H1 (cell line): ENCODE data around the gene SPATA32. TPM values are rescaled to one million over a fixed set of nuclear protein-coding genes. Genes with fewer than 3 reads are reported as not detected.
A peak's percentile ranks its signal among the peaks of the same experiment; 100 is the strongest.

Experiments used
- CTCF ChIA-PET: fragments of 300-600 bp; sonication (Branson Sonifier 250); formaldehyde crosslinking; loops from one replicate; lab custom pipeline; 2021; ENCODE audit not compliant: partially characterized antibody; lab: Charles Lee
- POLR2A ChIA-PET: fragments of 300-600 bp; sonication (Branson Sonifier 250); formaldehyde crosslinking; loops from one replicate; lab custom pipeline; 2021; ENCODE audit warnings: inconsistent platforms; ENCODE audit not compliant: partially characterized antibody; lab: Charles Lee
- DNase-seq, 2 experiments: peaks; one replicate each; pipeline versions ENCODE4 v3.0.0 to v3.0.0-alpha.2; 2010 to 2022; ENCODE audit warnings: low spot score in 2 of 2, low read depth in 1 of 2, mixed read lengths in 1 of 2
- FAIRE-seq: peaks from 2 replicates; lab custom pipeline; 2011; peaks lifted over from hg19 to GRCh38; lab: Jason Lieb, UNC
- H2AFZ ChIP-seq: 2 replicates; pipeline ENCODE4 v1.8.1; 2012; ENCODE audit warnings: low read length, inconsistent platforms
- H2AK5ac ChIP-seq: 2 replicates; pipeline ENCODE4 v1.6.1; 2013; ENCODE audit warnings: low read depth, low read length
- H2BK120ac ChIP-seq: replicated peaks from 2 replicates; pipeline ENCODE3; 2013; ENCODE audit warnings: low read depth, low read length, inconsistent platforms
- H2BK12ac ChIP-seq: 2 replicates; pipeline ENCODE4 v1.6.1; 2013; ENCODE audit warnings: low read depth, low read length
- H2BK15ac ChIP-seq: 2 replicates; pipeline ENCODE4 v1.6.1; 2013; ENCODE audit warnings: low read length
- H2BK20ac ChIP-seq: 2 replicates; pipeline ENCODE4 v1.6.1; 2013; ENCODE audit warnings: low read length
- H2BK5ac ChIP-seq: 2 replicates; pipeline ENCODE4 v1.6.1; 2013; ENCODE audit warnings: low read depth, low read length
- H3K14ac ChIP-seq: 2 replicates; pipeline ENCODE4 v1.6.1; 2013; ENCODE audit warnings: inconsistent platforms; ENCODE audit not compliant: insufficient read length
- H3K18ac ChIP-seq: 2 replicates; pipeline ENCODE4 v1.6.1; 2013; ENCODE audit warnings: low read length; ENCODE audit errors: extremely low read depth
- H3K23ac ChIP-seq: 2 replicates; pipeline ENCODE4 v1.6.1; 2013; ENCODE audit warnings: inconsistent platforms; ENCODE audit not compliant: insufficient read length
- H3K23me2 ChIP-seq: 2 replicates; pipeline ENCODE4 v1.6.1; 2013; ENCODE audit warnings: low read depth, low read length
- H3K27ac ChIP-seq: 2 replicates; pipeline ENCODE4 v1.6.1; 2011; ENCODE audit warnings: low read depth, low read length, inconsistent platforms
- H3K27me3 ChIP-seq, 4 experiments: replicated peaks in 1 of 4; 1 replicate in 1 of 4; 2 replicates in 3 of 4; pipeline versions ENCODE4 v1.6.1 to v1.8.1; 2011 to 2013; ENCODE audit warnings: low read length in 3 of 4, mild to moderate bottlenecking in 3 of 4, inconsistent platforms in 2 of 4, mixed read lengths in 2 of 4, moderate library complexity in 1 of 4; ENCODE audit not compliant: control insufficient read depth in 3 of 4, insufficient read depth in 3 of 4; ENCODE audit errors: extremely low read depth in 1 of 4
- H3K36me3 ChIP-seq, 4 experiments: 2 replicates each; pipeline versions ENCODE4 v1.6.1 to v1.8.1; 2011 to 2013; ENCODE audit warnings: mild to moderate bottlenecking in 4 of 4, low read length in 3 of 4, moderate library complexity in 2 of 4, control low read depth in 1 of 4, inconsistent platforms in 1 of 4; ENCODE audit not compliant: insufficient read depth in 4 of 4, control insufficient read depth in 2 of 4
- H3K4ac ChIP-seq: replicated peaks from 2 replicates; pipeline ENCODE3; 2013; ENCODE audit warnings: low read length, low read depth, mixed read lengths, inconsistent platforms; ENCODE audit not compliant: insufficient read length
- H3K4me1 ChIP-seq, 4 experiments: replicated peaks in 1 of 4; 1 replicate in 1 of 4; 2 replicates in 3 of 4; pipeline versions ENCODE4 v1.6.1 to v1.8.1; 2011 to 2013; ENCODE audit warnings: low read length in 3 of 4, inconsistent platforms in 2 of 4, mixed read lengths in 1 of 4; ENCODE audit not compliant: insufficient read depth in 4 of 4, control insufficient read depth in 3 of 4
- H3K4me2 ChIP-seq, 2 experiments: 2 replicates each; pipeline versions ENCODE4 v1.6.1 to v1.8.1; 2011 to 2013; ENCODE audit warnings: low read depth in 2 of 2, low read length in 2 of 2, control low read depth in 1 of 2, inconsistent platforms in 1 of 2, mild to moderate bottlenecking in 1 of 2; ENCODE audit not compliant: insufficient read depth in 1 of 2
- H3K4me3 ChIP-seq, 4 experiments: fragments of 200-600, 300-600 bp in 1 of 4; sonication (generic), shearing (Covaris generic), sonication (Bioruptor Twin) in 1 of 4; 2 replicates each; pipeline versions ENCODE4 v1.5.1 to v1.8.1; 2011 to 2016; ENCODE audit warnings: low read length in 4 of 4, low read depth in 3 of 4, control low read depth in 2 of 4, inconsistent platforms in 2 of 4, mild to moderate bottlenecking in 2 of 4, mixed read lengths in 1 of 4, moderate library complexity in 1 of 4; ENCODE audit not compliant: insufficient read depth in 2 of 4; ENCODE audit errors: extremely low read depth in 1 of 4
- H3K56ac ChIP-seq: replicated peaks from 2 replicates; pipeline ENCODE3; 2013; ENCODE audit warnings: low read depth, mild to moderate bottlenecking, mixed read lengths, low read length, inconsistent platforms; ENCODE audit not compliant: insufficient read length
- H3K79me1 ChIP-seq: 2 replicates; pipeline ENCODE4 v1.6.1; 2013; ENCODE audit warnings: low read depth, low read length, control low read depth
- H3K79me2 ChIP-seq, 2 experiments: 2 replicates each; pipeline versions ENCODE4 v1.6.1 to v1.8.1; 2012 to 2013; ENCODE audit warnings: low read length in 2 of 2, mild to moderate bottlenecking in 2 of 2, inconsistent platforms in 1 of 2; ENCODE audit not compliant: insufficient read depth in 2 of 2, control insufficient read depth in 1 of 2
- H3K9ac ChIP-seq, 4 experiments: replicated peaks in 1 of 4; 1 replicate in 1 of 4; 2 replicates in 3 of 4; pipeline versions ENCODE4 v1.6.1 to v1.8.1; 2011 to 2013; ENCODE audit warnings: low read depth in 3 of 4, low read length in 3 of 4, control low read depth in 2 of 4, mild to moderate bottlenecking in 2 of 4, moderate library complexity in 2 of 4, inconsistent platforms in 1 of 4; ENCODE audit errors: extremely low read depth in 1 of 4
- H3K9me3 ChIP-seq, 2 experiments: 2 replicates each; pipeline versions ENCODE4 v1.6.1 to v1.8.1; 2012 to 2013; ENCODE audit warnings: mild to moderate bottlenecking in 2 of 2, moderate library complexity in 2 of 2, control low read depth in 1 of 2, inconsistent platforms in 1 of 2, low read depth in 1 of 2, low read length in 1 of 2, mixed read lengths in 1 of 2; ENCODE audit not compliant: insufficient read depth in 2 of 2
- H4K20me1 ChIP-seq, 2 experiments: replicated peaks in 1 of 2; 2 replicates each; pipeline versions ENCODE3 to v1.8.1; 2011 to 2013; ENCODE audit warnings: inconsistent platforms in 2 of 2, low read length in 2 of 2, mild to moderate bottlenecking in 1 of 2; ENCODE audit not compliant: insufficient read depth in 2 of 2, control insufficient read depth in 1 of 2
- H4K5ac ChIP-seq: 2 replicates; pipeline ENCODE4 v1.6.1; 2013; ENCODE audit warnings: low read length, low read depth, mixed read lengths, inconsistent platforms; ENCODE audit not compliant: insufficient read length
- H4K8ac ChIP-seq: 2 replicates; pipeline ENCODE4 v1.8.0; 2013; ENCODE audit warnings: mild to moderate bottlenecking, moderate library complexity, low read length, inconsistent platforms; ENCODE audit not compliant: insufficient read depth; ENCODE audit errors: extremely low read depth
- H4K91ac ChIP-seq: replicated peaks from 2 replicates; pipeline ENCODE3; 2013; ENCODE audit warnings: low read length, mixed read lengths, inconsistent platforms; ENCODE audit not compliant: insufficient read length
- ATF3 ChIP-seq: IDR thresholded peaks from 2 replicates; pipeline ENCODE4 v1.6.1; 2011; ENCODE audit warnings: low read depth, mild to moderate bottlenecking, low read length; ENCODE audit not compliant: insufficient read depth
- CREB1 ChIP-seq: IDR thresholded peaks from 2 replicates; pipeline ENCODE4 v1.6.1; 2012; ENCODE audit warnings: inconsistent platforms
- FOSL1 ChIP-seq: IDR thresholded peaks from 2 replicates; pipeline ENCODE4 v1.6.1; 2011; ENCODE audit warnings: mild to moderate bottlenecking, low read depth, low read length, moderate library complexity; ENCODE audit not compliant: insufficient read depth
- JUND ChIP-seq: IDR thresholded peaks from 2 replicates; pipeline ENCODE4 v1.6.1; 2011; ENCODE audit warnings: mild to moderate bottlenecking, improper control_type of control experiment, low read length
- KDM1A ChIP-seq: fragments of 200-600, 300-600 bp; sonication (generic); IDR thresholded peaks from 2 replicates; pipeline ENCODE4 v1.7.1; 2016; ENCODE audit warnings: mild to moderate bottlenecking, low read length, borderline replicate concordance
- KDM5A ChIP-seq: fragments of 200-600 bp; IDR thresholded peaks from 2 replicates; pipeline ENCODE4 v1.7.1; 2012; ENCODE audit warnings: mild to moderate bottlenecking, low read length, inconsistent platforms, mixed read lengths
- MAFK ChIP-seq: IDR thresholded peaks from 2 replicates; pipeline ENCODE4 v1.6.1; 2012; ENCODE audit warnings: low read depth, mild to moderate bottlenecking, improper control_type of control experiment, low read length
- POU5F1 ChIP-seq: IDR thresholded peaks from 2 replicates; pipeline ENCODE4 v1.6.1; 2011; ENCODE audit warnings: low read depth, mild to moderate bottlenecking, low read length, moderate library complexity
- RAD21 ChIP-seq, 2 experiments: IDR thresholded peaks in 1 of 2; conservative IDR thresholded peaks in 1 of 2; 2 replicates each; pipeline ENCODE4 v1.6.1; 2011; ENCODE audit warnings: low read depth in 2 of 2, low read length in 2 of 2, improper control_type of control experiment in 1 of 2, inconsistent platforms in 1 of 2, mild to moderate bottlenecking in 1 of 2, moderate library complexity in 1 of 2
- SAP30 ChIP-seq: fragments of 300-600 bp; sonication (generic); IDR thresholded peaks from 2 replicates; pipeline ENCODE4 v1.7.1; 2012; ENCODE audit warnings: low read length, moderate library complexity, mild to moderate bottlenecking, inconsistent platforms; ENCODE audit not compliant: insufficient read depth, insufficient replicate concordance
- SIN3A ChIP-seq, 2 experiments: IDR thresholded peaks in 1 of 2; conservative IDR thresholded peaks in 1 of 2; 2 replicates each; pipeline ENCODE4 v1.6.1; 2011 to 2012; ENCODE audit warnings: low read length in 2 of 2, improper control_type of control experiment in 1 of 2, low read depth in 1 of 2, mild to moderate bottlenecking in 1 of 2
- SIX5 ChIP-seq: IDR thresholded peaks from 2 replicates; pipeline ENCODE4 v1.6.1; 2011; ENCODE audit warnings: mild to moderate bottlenecking, low read depth, low read length
- WGBS, 2 experiments: shearing (Covaris generic) in 1 of 2; methylation state at CpG; one replicate each; pipeline versions ENCODE4 v1.1.6 to v1.1.7; 2013 to 2015; ENCODE audit warnings: low lambda C conversion rate in 2 of 2, mixed read lengths in 2 of 2, inconsistent platforms in 1 of 2, low coverage in 1 of 2, missing lambda C conversion rate in 1 of 2; ENCODE audit not compliant: insufficient replicate concordance in 2 of 2, insufficient coverage in 1 of 2, insufficient read length in 1 of 2; ENCODE audit errors: extremely low coverage in 1 of 2, missing lambda C conversion rate in 1 of 2; 5-methylcytosine and 5-hydroxymethylcytosine counted together
- polyA plus RNA-seq, 7 experiments: library from polyadenylated mRNA; depleted of rRNA in 3 of 7; stranded (reverse) in 5 of 7; unstranded in 2 of 7; fragments of >200 nt in 5 of 7; fragments of 200-250 nt in 2 of 7; gene quantifications; 1 replicate in 5 of 7; 2 replicates in 1 of 7; 4 replicates in 1 of 7; pipeline versions ENCODE4 v1.2.1 to v1.2.3, GENCODE V29; 2011 to 2013; ENCODE audit warnings: missing spikeins in 2 of 7, mixed read lengths in 2 of 7
- total RNA-seq: library from RNA; stranded (reverse); fragmentation: NEBNext Ultra II Directional; extraction: Animal tissue kit (Norgen Biotek cat#: 25700); gene quantifications from 2 replicates; pipeline ENCODE4 v1.2.1, GENCODE V29; 2021

Gene SPATA32
- total and polyA plus RNA-seq, 2 of the 8 experiments (the other 6 are each of a cell fraction or from before 2014, with no cell fraction given): 0.24 TPM; not detected in 1

- H2AFZ ChIP-seq: no peak overlapping the region
- H2BK12ac ChIP-seq: no peak overlapping the region
- no peak overlapping the region for H3K4me2 ChIP-seq
- H3K56ac ChIP-seq: no peak overlapping the region
- no peak overlapping the region for H3K4me3 ChIP-seq
- no peaks in the 10 kb centered on the region for H3K23me2 ChIP-seq
- H4K20me1 ChIP-seq: peaks cover 3 to 6% of the 10 kb centered on the region in 2 experiments
- FAIRE-seq: no peak
- H2BK120ac ChIP-seq: no peak overlapping the region
- H3K27ac ChIP-seq: no peak overlapping the region
- H3K18ac ChIP-seq: no peak overlapping the region
- no peaks in the 10 kb centered on the region for H3K9me3 ChIP-seq
- H3K79me1 ChIP-seq: peaks cover 8% of the 10 kb centered on the region
- ChIA-PET CTCF (interaction anchor here (0.7 to 2.0 kb wide), 9 partner anchors 8 to 88 kb away, joined by 3 to 8 read pairs (median 4); no protein-coding TSS in a partner anchor), POLR2A (interaction anchor here (1.2 to 2.6 kb wide), 2 partner anchors 17 to 70 kb away, joined by 3 to 10 read pairs; partner anchors contain the start of gene MAP3K14)
- no peaks in the 10 kb centered on the region for H3K27me3 ChIP-seq
- H2BK20ac ChIP-seq: no peak overlapping the region
- H3K14ac ChIP-seq: no peak overlapping the region
- H2BK5ac ChIP-seq: no peak overlapping the region
- no peak overlapping the region for H2BK15ac ChIP-seq
- no peak overlapping the region for H3K4ac ChIP-seq
- no peaks in the 10 kb centered on the region for H3K36me3 ChIP-seq
- 95% methylated on average over 7 of the region's 7 CpGs; no CpG with 5 or more reads in 1 of the 2 experiments for WGBS, 2 experiments
- H4K91ac ChIP-seq: no peak overlapping the region
- H3K79me2 ChIP-seq: peaks cover 0 to 11% of the 10 kb centered on the region in 2 experiments; a peak in 2 of 4 replicates
- H3K9ac ChIP-seq: no peak overlapping the region
- no peak for DNase-seq
- no peaks in the 10 kb centered on the region for H3K4me1 ChIP-seq
- peak overlapping the region; percentile 76 for H4K8ac ChIP-seq
- no peak overlapping the region for H3K23ac ChIP-seq
- H2AK5ac ChIP-seq: no peak overlapping the region
- no peak overlapping the region for H4K5ac ChIP-seq
- TF ChIP-seq SIX5 (no peak), SAP30 (no peak), FOSL1 (no peak), KDM1A (no peak), POU5F1 (no peak), JUND (no peak), ATF3 (no peak), CREB1 (no peak), MAFK (no peak), KDM5A (no peak), SIN3A (conservative IDR thresholded peaks at IDR 0.05 in 1 of 2, IDR thresholded peaks at IDR 0.05 in 1 of 2; ENCODE audit: low read depth in 1 of 2, low read length in 2 of 2) (no peak), RAD21 (IDR thresholded peaks at IDR 0.05 in 1 of 2, conservative IDR thresholded peaks at IDR 0.05 in 1 of 2; ENCODE audit: low read depth in 2 of 2, low read length in 2 of 2) (no peak)
Observed at GRCh38 chr17:45300060-45300751, 38.3 kb upstream of the SPATA32 start.
